HepG2 (cell line): ENCODE results near the gene GIPC2. TPM values are rescaled to one million over a fixed set of nuclear protein-coding genes. Genes with fewer than 3 reads are reported as not detected.

ENCODE experiments used
- ATAC-seq: fragments of 200-7000 bp; cut with Tn5 transposase; 3 replicates; pipeline ENCODE4 v1.9.1; 2020; ENCODE audit warnings: mild to moderate bottlenecking, moderate library complexity
- BruUV-seq: library from RNA; stranded (reverse); fragments of 400-500 nt; replicated peaks from 2 replicates; lab custom pipeline; 2021; lab: Mats Ljungman, UMichigan
- CTCF ChIA-PET: fragments of 300-600 bp; formaldehyde crosslinking; extraction: SDS; loops from one replicate; lab custom pipeline; 2021; ENCODE audit warnings: low total read pairs, inconsistent platforms, low intra/inter-chr PET ratio; lab: Yijun Ruan, JAX
- POLR2A ChIA-PET: fragments of 350-600 bp; sonication (Branson Sonifier 250); formaldehyde crosslinking; loops from one replicate; lab custom pipeline; 2020; ENCODE audit warnings: antibody characterized with exemption, inconsistent platforms; lab: Yijun Ruan, JAX
- DNase-seq: peaks from one replicate; pipeline ENCODE4 v3.0.0-alpha.2; 2015; ENCODE audit warnings: low spot score
- FAIRE-seq: peaks from 3 replicates; lab custom pipeline; 2011; peaks lifted over from hg19 to GRCh38; lab: Jason Lieb, UNC
- H2AFZ ChIP-seq: one replicate; pipeline ENCODE4 v1.6.1; 2011; ENCODE audit warnings: low read length, inconsistent platforms
- H3K27ac ChIP-seq: fragments of 300-600 bp; 3 replicates; pipeline ENCODE4 v1.8.0; 2011; ENCODE audit warnings: mixed run types, mild to moderate bottlenecking, mixed read lengths, low read length, inconsistent platforms; ENCODE audit not compliant: insufficient read depth; ENCODE audit errors: extremely low read length
- H3K27me3 ChIP-seq, 2 experiments: fragments of 200-600 bp in 1 of 2; 2 replicates in 1 of 2; 3 replicates in 1 of 2; pipeline versions ENCODE4 v1.6.0 to v1.8.0; 2011; ENCODE audit warnings: low read length in 2 of 2, mild to moderate bottlenecking in 2 of 2, moderate library complexity in 2 of 2, inconsistent platforms in 1 of 2; ENCODE audit not compliant: insufficient read depth in 2 of 2, control insufficient read depth in 1 of 2
- H3K36me3 ChIP-seq, 2 experiments: fragments of 200-600 bp in 1 of 2; replicated peaks in 1 of 2; 2 replicates in 1 of 2; 3 replicates in 1 of 2; pipeline versions ENCODE4 v1.5.1 to v1.8.0; 2011; ENCODE audit warnings: low read length in 2 of 2, inconsistent platforms in 1 of 2; ENCODE audit not compliant: insufficient read depth in 2 of 2, control insufficient read depth in 1 of 2
- H3K4me1 ChIP-seq: 2 replicates; pipeline ENCODE4 v1.5.1; 2012; ENCODE audit warnings: low read length, inconsistent platforms; ENCODE audit not compliant: insufficient read depth
- H3K4me2 ChIP-seq: 2 replicates; pipeline ENCODE4 v1.6.0; 2011; ENCODE audit warnings: low read depth, low read length, inconsistent platforms
- H3K4me3 ChIP-seq, 3 experiments: fragments of 200-600 bp in 1 of 3; sonication (generic), shearing (Covaris generic) in 1 of 3; replicated peaks in 1 of 3; 2 replicates each; pipeline ENCODE4 v1.5.1; 2011 to 2016; ENCODE audit warnings: low read length in 3 of 3, inconsistent platforms in 2 of 3, low read depth in 2 of 3, mild to moderate bottlenecking in 2 of 3, control low read depth in 1 of 3, mixed read lengths in 1 of 3; ENCODE audit not compliant: insufficient read depth in 1 of 3
- H3K79me2 ChIP-seq: one replicate; pipeline ENCODE4 v1.6.1; 2011; ENCODE audit warnings: low read length, inconsistent platforms; ENCODE audit not compliant: insufficient read depth
- H3K9ac ChIP-seq: 2 replicates; pipeline ENCODE4 v1.6.0; 2011; ENCODE audit warnings: mild to moderate bottlenecking, low read depth, low read length, inconsistent platforms; ENCODE audit not compliant: insufficient read depth
- H3K9me3 ChIP-seq: 2 replicates; pipeline ENCODE4 v1.5.1; 2012; ENCODE audit warnings: mild to moderate bottlenecking, low read length
- H4K20me1 ChIP-seq: 2 replicates; pipeline ENCODE4 v1.6.0; 2011; ENCODE audit warnings: inconsistent platforms, mild to moderate bottlenecking, low read length, moderate library complexity; ENCODE audit not compliant: insufficient read depth
- MZF1 ChIP-seq: sonication (generic); formaldehyde crosslinking; IDR thresholded peaks from 2 replicates; pipeline ENCODE4 v1.8.1; 2023; ENCODE audit warnings: mild to moderate bottlenecking, missing genetic modification reagents, borderline replicate concordance
- SOX13 ChIP-seq, 3 experiments: fragments of 450-650 bp in 1 of 3; sonication (generic) in 1 of 3; formaldehyde crosslinking in 1 of 3; IDR thresholded peaks in 2 of 3; conservative IDR thresholded peaks in 1 of 3; 2 replicates each; pipeline versions ENCODE4 v1.5.0 to v1.6.1; 2016 to 2020; ENCODE audit warnings: antibody characterized with exemption in 1 of 3, mild to moderate bottlenecking in 1 of 3, missing compliant biosample characterization in 1 of 3, missing genetic modification reagents in 1 of 3, moderate library complexity in 1 of 3
- ZC3H4 ChIP-seq: sonication (generic); formaldehyde crosslinking; IDR thresholded peaks from 2 replicates; pipeline ENCODE4 v1.4.0; 2020; ENCODE audit warnings: missing genetic modification reagents, borderline replicate concordance
- ZNF143 ChIP-seq: sonication (generic); formaldehyde crosslinking; IDR thresholded peaks from 2 replicates; pipeline ENCODE4 v1.4.0; 2020; ENCODE audit warnings: missing genetic modification reagents
- ZNF414 ChIP-seq: sonication (generic); formaldehyde crosslinking; IDR thresholded peaks from 2 replicates; pipeline ENCODE4 v1.5.0; 2020; ENCODE audit warnings: missing genetic modification reagents
- ZNF501 ChIP-seq: sonication (generic); formaldehyde crosslinking; IDR thresholded peaks from 2 replicates; pipeline ENCODE4 v1.5.1; 2020; ENCODE audit warnings: mild to moderate bottlenecking, moderate library complexity, missing genetic modification reagents
- ZNF530 ChIP-seq: sonication (generic); formaldehyde crosslinking; IDR thresholded peaks from 2 replicates; pipeline ENCODE4 v1.5.0; 2020; ENCODE audit warnings: low read depth, mild to moderate bottlenecking, missing genetic modification reagents
- WGBS: methylation state at CpG from one replicate; pipeline ENCODE4 v1.1.6; 2017; ENCODE audit warnings: low lambda C conversion rate; 5-methylcytosine and 5-hydroxymethylcytosine counted together
- in situ Hi-C: cut with HindIII; loops from 2 replicates; pipeline ENCODE4 v1.10.0; 2017; ENCODE audit warnings: low pct_unique_long_range_greater_than_20kb; ENCODE audit not compliant: extremely low pct_ligation_motif_present
- intact Hi-C: fragments of 100-400 bp; cut with micrococcal nuclease; formaldehyde crosslinking; loops from one replicate; pipeline ENCODE4 v1.10.0; 2022; ENCODE audit not compliant: unreplicated experiment
- polyA plus RNA-seq, 8 experiments: library from polyadenylated mRNA; depleted of rRNA in 3 of 8; stranded (reverse) in 7 of 8; unstranded in 1 of 8; fragments of >200 nt; fragmentation: Illumina TruSeq in 4 of 8; extraction: Trizol in 4 of 8; gene quantifications; 2 replicates each; pipeline versions ENCODE4 v1.2.1 to v1.2.3, GENCODE V29; 2011 to 2016; ENCODE audit warnings: low read depth in 4 of 8, missing spikeins in 1 of 8, mixed read lengths in 1 of 8; ENCODE audit not compliant: insufficient read depth in 1 of 8
- total RNA-seq, 5 experiments: library from RNA; depleted of rRNA; stranded (reverse); fragments of >200 nt; fragmentation: Illumina TruSeq; extraction: Trizol; gene quantifications; 2 replicates each; pipeline ENCODE4 v1.2.3, GENCODE V29; 2016; ENCODE audit warnings: low read depth in 1 of 5

Gene GIPC2
- total and polyA plus RNA-seq, 2 of the 13 experiments (the other 11 are each of a cell fraction or from before 2014, with no cell fraction given) = 6.1 to 21.6 TPM

- Histone ChIP-seq H3K27ac (no peak overlapping the region), H3K4me2 (no peak overlapping the region), H3K4me1 (0 out of 2 replicates have a peak, but pooled peaks cover 7% of the 10 kb centered on the region), H2AFZ (no peak overlapping the region), H3K4me3 (no peak overlapping the region), H4K20me1 (no peaks in the 10 kb centered on the region), H3K27me3 (no peaks in the 10 kb centered on the region), H3K36me3 (no peaks in the 10 kb centered on the region), H3K79me2 (no peaks in the 10 kb centered on the region), H3K9me3 (no peaks in the 10 kb centered on the region), H3K9ac (no peak overlapping the region)
- no peak for ATAC-seq
- ChIA-PET CTCF (no interaction called here), POLR2A (no interaction called here)
- TF ChIP-seq SOX13 (IDR thresholded peaks at IDR 0.05) = no peak
- no peak for TF ChIP-seq SOX13 (CRISPR knock-in tag; conservative IDR thresholded peaks at IDR 0.05 in 1 of 2, IDR thresholded peaks at IDR 0.05 in 1 of 2)
- TF ChIP-seq ZNF414 (CRISPR knock-in tag) = no peak
- DNase-seq = no peak
- 86% methylated on average over 2 of the region's 2 CpGs for WGBS
- in situ Hi-C loops (no loop called here), intact Hi-C loops (no loop called here)
- FAIRE-seq = no peak
- no TSS peak for BruUV-seq
These were observed 125.1 kb downstream of the GIPC2 start for GRCh38 chr1:78170859-78171258.

GRCh38 chr1:78171736-78172590, 126.2 kb downstream of the GIPC2 start:
- H3K4me3 ChIP-seq = no peak overlapping the region
- BruUV-seq = no TSS peak
- no peak for FAIRE-seq
- no peaks in the 10 kb centered on the region for H4K20me1 ChIP-seq
- no peaks in the 10 kb centered on the region for H3K36me3 ChIP-seq
- TF ChIP-seq ZNF501 (CRISPR knock-in tag) (no peak), ZNF143 (CRISPR knock-in tag) (no peak), ZNF530 (CRISPR knock-in tag) (no peak), ZC3H4 (CRISPR knock-in tag) (no peak), MZF1 (CRISPR knock-in tag) (no peak)
- no peak for DNase-seq
- ChIA-PET POLR2A (no interaction called here), CTCF (no interaction called here)
- no peaks in the 10 kb centered on the region for H3K27me3 ChIP-seq
- H3K79me2 ChIP-seq = no peaks in the 10 kb centered on the region
- H3K4me2 ChIP-seq = no peak overlapping the region
- intact Hi-C loops (no loop called here), in situ Hi-C loops (no loop called here)
- no peak overlapping the region for H2AFZ ChIP-seq
- 0 out of 2 replicates have a peak, but pooled peaks cover 7% of the 10 kb centered on the region for H3K4me1 ChIP-seq
- no peak overlapping the region for H3K27ac ChIP-seq
- no peaks in the 10 kb centered on the region for H3K9me3 ChIP-seq
- H3K9ac ChIP-seq = no peak overlapping the region
- no peak for ATAC-seq
- 95% methylated on average over 3 of the region's 3 CpGs for WGBS
